ENCODE measurements around the gene C4orf50. TPM values are rescaled to one million over a fixed set of nuclear protein-coding genes. Genes with fewer than 3 reads are reported as not detected.

C4orf50 gene
- total RNA-seq, 2 donors from 2014 or later, result 0.14 to 0.95 TPM

DNA sequence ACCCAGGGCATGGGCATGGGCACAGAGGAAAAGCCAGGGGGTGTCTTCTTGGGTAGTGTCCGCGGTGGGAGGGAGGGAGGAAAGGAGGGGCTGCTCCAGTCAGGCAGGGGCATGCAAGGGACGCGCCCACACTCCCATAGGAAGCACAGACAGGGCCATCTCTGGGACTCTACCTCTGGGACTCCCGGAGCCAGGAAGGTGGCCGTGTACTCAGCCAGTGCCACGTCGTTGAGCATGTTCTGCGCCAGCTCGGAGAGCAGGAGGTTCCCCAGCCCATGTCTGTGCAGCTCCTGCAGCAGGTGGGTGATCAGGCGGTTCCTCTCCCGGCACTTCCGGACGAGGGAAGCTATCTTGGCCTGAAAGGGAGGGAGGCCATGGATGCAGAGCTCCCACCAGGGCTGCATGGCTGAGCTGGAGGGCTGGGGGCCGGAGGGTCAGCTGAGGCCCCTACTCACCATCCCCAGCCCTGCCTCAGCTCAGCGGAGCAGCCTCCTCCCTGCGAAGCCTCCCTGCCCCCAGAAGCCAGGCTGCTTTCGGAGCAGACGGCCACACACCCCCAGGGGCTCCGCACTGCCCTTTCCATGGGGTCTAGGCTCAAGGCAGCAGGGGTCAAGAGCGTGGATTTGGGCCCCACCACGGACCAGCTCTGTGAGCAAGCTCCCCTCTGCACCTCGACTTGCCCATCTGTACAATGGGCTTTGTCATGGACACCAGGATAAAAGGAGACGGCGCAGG is 44.6 kb downstream of the C4orf50 start:
- Mint-ChIP-seq H3K27ac (no peak overlapping the region), H3K27me3 (ENCODE audit: low read depth) (peaks cover 7% of the 10 kb centered on the region), H3K36me3 (ENCODE audit: insufficient read depth in 2 of 2) (no peaks in the 10 kb centered on the region), H3K9me3 (no peaks in the 10 kb centered on the region), H3K4me3 (no peak overlapping the region), H3K4me1 (ENCODE audit: low read depth) (no peaks in the 10 kb centered on the region)
- DNase-seq, result no peak
- no peak for ATAC-seq (replicated peaks in 1 of 2)

DNA sequence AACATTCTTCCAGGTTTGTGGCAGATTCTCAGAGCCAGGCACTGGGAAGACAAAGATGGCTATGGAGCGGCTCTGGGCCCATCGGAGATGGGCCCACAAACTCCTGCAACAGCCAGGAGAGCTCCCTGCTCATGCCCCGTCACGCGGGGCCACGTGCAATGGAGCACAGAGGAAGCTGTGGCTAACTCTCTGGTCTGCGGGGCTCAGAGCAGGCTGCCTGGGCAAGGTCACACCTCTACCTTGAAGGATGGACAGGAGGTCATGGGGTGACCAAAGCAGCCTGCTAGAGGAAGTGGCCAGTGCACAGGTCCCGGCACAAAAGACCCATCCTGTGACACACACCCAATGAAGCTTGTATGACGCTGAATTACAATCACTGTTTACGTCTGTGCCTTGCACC is 45.2 kb downstream of the C4orf50 start:
- Mint-ChIP-seq H3K27me3 (ENCODE audit: low read depth) (peaks cover 1% of the 10 kb centered on the region), H3K4me1 (ENCODE audit: low read depth) (no peaks in the 10 kb centered on the region), H3K9me3 (no peaks in the 10 kb centered on the region), H3K27ac (no peak overlapping the region), H3K36me3 (ENCODE audit: insufficient read depth in 2 of 2) (no peaks in the 10 kb centered on the region), H3K4me3 (no peak overlapping the region)
- DNase-seq (no peak), ATAC-seq (replicated peaks in 1 of 2) (no peak)

- Mint-ChIP-seq H3K27me3 (ENCODE audit: low read depth) (no peaks in the 10 kb centered on the region), H3K9me3 (no peaks in the 10 kb centered on the region), H3K36me3 (ENCODE audit: insufficient read depth in 2 of 2) (no peaks in the 10 kb centered on the region), H3K4me1 (ENCODE audit: low read depth) (no peaks in the 10 kb centered on the region), H3K27ac (no peak overlapping the region), H3K4me3 (no peak overlapping the region)
- DNase-seq (no peak), ATAC-seq (replicated peaks in 1 of 2) (no peak)
Measured at GRCh38 chr4:5972571-5972970, 45.7 kb downstream of the C4orf50 start.

DNA sequence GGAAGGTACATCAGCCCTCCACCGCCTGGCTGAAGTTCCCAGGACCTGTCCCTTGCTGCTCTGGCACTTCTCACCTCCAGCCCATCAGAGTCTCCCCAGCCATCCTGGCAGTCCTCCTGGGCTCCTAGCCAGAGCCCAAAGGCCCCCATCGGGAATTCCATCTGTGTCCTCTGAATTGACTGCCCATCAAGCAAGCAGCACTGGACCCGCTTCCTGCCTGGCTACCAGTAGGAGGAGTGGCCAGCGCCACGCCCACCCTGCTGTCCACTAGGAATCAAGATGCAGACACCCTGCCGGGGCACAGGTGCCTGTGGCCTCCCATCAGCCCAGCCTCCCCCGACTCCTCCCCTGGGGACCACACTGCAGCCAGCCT is 47.2 kb downstream of the C4orf50 start:
- no peaks in the 10 kb centered on the region for H3K36me3 Mint-ChIP-seq (ENCODE audit: insufficient read depth in 2 of 2)
- no peak overlapping the region for H3K27ac Mint-ChIP-seq
- no peaks in the 10 kb centered on the region for H3K9me3 Mint-ChIP-seq
- no peaks in the 10 kb centered on the region for H3K27me3 Mint-ChIP-seq (ENCODE audit: low read depth)
- no peak for ATAC-seq (replicated peaks in 1 of 2)
- no peak overlapping the region for H3K4me3 Mint-ChIP-seq
- H3K4me1 Mint-ChIP-seq (ENCODE audit: low read depth), result no peaks in the 10 kb centered on the region
- no peak for DNase-seq

DNA sequence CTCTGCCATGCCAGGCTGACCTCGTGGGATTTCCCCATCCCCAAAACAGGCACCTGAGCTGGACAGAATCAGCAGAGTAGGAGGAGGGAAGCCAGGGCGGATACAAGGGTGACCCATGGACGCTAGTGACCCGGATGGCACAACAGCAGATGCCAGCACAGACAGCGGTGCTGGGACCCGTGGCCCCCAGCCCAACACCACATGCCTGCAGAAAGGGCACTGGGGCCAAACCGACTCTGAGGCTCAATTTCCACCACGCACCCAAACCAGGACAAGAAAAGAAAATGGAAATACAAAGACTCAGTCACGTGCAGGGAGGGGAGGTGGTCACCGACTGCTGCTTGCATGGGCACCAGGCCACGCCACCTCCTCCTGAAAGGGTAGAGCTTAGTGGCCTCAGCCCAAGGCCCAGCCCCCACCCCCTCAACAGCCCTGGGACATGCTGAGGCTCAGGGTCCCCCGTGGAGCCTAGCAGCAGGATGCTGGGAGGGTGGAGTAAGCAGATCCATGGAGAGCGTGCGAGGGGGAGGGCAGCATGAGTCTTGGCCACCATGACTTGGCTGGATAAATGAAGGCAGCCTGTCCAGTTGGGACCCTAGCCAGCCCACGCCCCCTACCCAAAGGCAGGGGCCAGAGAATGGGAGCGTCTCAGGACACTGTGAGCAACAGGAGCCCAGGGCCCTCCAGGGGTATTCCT is 47.7 kb downstream of the C4orf50 start:
- no peak overlapping the region for H3K4me3 Mint-ChIP-seq
- no peak overlapping the region for H3K27ac Mint-ChIP-seq
- no peaks in the 10 kb centered on the region for H3K9me3 Mint-ChIP-seq
- no peaks in the 10 kb centered on the region for H3K4me1 Mint-ChIP-seq (ENCODE audit: low read depth)
- DNase-seq (no peak), ATAC-seq (replicated peaks in 1 of 2) (no peak)
- no peaks in the 10 kb centered on the region for H3K27me3 Mint-ChIP-seq (ENCODE audit: low read depth)
- no peaks in the 10 kb centered on the region for H3K36me3 Mint-ChIP-seq (ENCODE audit: insufficient read depth in 2 of 2)

DNA sequence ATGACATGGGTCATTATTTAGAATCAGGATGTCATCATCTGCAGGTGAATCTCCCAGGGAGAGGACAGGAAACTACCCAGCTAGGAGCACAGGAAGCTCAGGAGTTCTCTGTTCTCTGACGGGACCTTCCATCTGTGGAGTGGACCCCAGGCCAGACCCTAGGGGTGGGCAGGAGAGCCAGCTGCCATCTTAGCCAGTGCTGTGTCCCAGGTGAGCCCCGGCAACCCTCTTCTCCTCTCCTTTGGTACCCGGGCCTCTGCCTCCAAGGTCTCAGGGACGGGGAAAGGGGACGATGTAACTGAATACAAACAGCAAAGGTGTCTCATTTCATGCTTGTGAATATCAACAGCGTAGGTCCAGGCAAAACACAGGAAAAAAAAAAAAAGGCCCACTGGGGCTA is 48.5 kb downstream of the C4orf50 start:
- no peaks in the 10 kb centered on the region for H3K27me3 Mint-ChIP-seq (ENCODE audit: low read depth)
- no peaks in the 10 kb centered on the region for H3K4me1 Mint-ChIP-seq (ENCODE audit: low read depth)
- H3K9me3 Mint-ChIP-seq, result no peaks in the 10 kb centered on the region

GRCh38 chr4:5969336-5969735 is 48.9 kb downstream of the C4orf50 start:
- no peak overlapping the region for H3K27ac Mint-ChIP-seq
- H3K36me3 Mint-ChIP-seq (ENCODE audit: insufficient read depth in 2 of 2), result no peaks in the 10 kb centered on the region
- no peaks in the 10 kb centered on the region for H3K4me1 Mint-ChIP-seq (ENCODE audit: low read depth)
- DNase-seq (no peak), ATAC-seq (replicated peaks in 1 of 2) (no peak)
- H3K9me3 Mint-ChIP-seq, result no peaks in the 10 kb centered on the region
- H3K27me3 Mint-ChIP-seq (ENCODE audit: low read depth), result no peaks in the 10 kb centered on the region
- no peak overlapping the region for H3K4me3 Mint-ChIP-seq

More for the DNA sequence above, 48.5 kb downstream of the C4orf50 start:
- H3K36me3 Mint-ChIP-seq (ENCODE audit: insufficient read depth in 2 of 2), result no peaks in the 10 kb centered on the region
- DNase-seq, result no peak
- H3K27ac Mint-ChIP-seq, result no peak overlapping the region
- ATAC-seq (replicated peaks in 1 of 2), result no peak
- H3K4me3 Mint-ChIP-seq, result no peak overlapping the region

- Mint-ChIP-seq H3K36me3 (ENCODE audit: insufficient read depth in 2 of 2) (no peaks in the 10 kb centered on the region), H3K9me3 (no peaks in the 10 kb centered on the region), H3K4me3 (no peak overlapping the region), H3K27ac (no peak overlapping the region), H3K4me1 (ENCODE audit: low read depth) (no peaks in the 10 kb centered on the region), H3K27me3 (ENCODE audit: low read depth) (peaks cover 6% of the 10 kb centered on the region)
- DNase-seq (no peak), ATAC-seq (replicated peaks in 1 of 2) (no peak)
Measured at GRCh38 chr4:5968246-5968645, 50.0 kb downstream of the C4orf50 start.

GRCh38 chr4:5967783-5968182 is 50.4 kb downstream of the C4orf50 start:
- Mint-ChIP-seq H3K27me3 (ENCODE audit: low read depth) (peaks cover 6% of the 10 kb centered on the region), H3K36me3 (ENCODE audit: insufficient read depth in 2 of 2) (no peaks in the 10 kb centered on the region), H3K4me1 (ENCODE audit: low read depth) (no peaks in the 10 kb centered on the region), H3K9me3 (no peaks in the 10 kb centered on the region), H3K4me3 (no peak overlapping the region), H3K27ac (no peak overlapping the region)
- no peak for ATAC-seq (replicated peaks in 1 of 2)
- no peak for DNase-seq

GRCh38 chr4:5965225-5965624 is 53.0 kb downstream of the C4orf50 start:
- Mint-ChIP-seq H3K4me3 (no peak overlapping the region), H3K4me1 (ENCODE audit: low read depth) (no peaks in the 10 kb centered on the region), H3K27ac (no peak overlapping the region), H3K36me3 (ENCODE audit: insufficient read depth in 2 of 2) (no peaks in the 10 kb centered on the region), H3K9me3 (no peaks in the 10 kb centered on the region), H3K27me3 (ENCODE audit: low read depth) (peaks cover 6% of the 10 kb centered on the region)
- DNase-seq (no peak), ATAC-seq (replicated peaks in 1 of 2) (no peak)

DNA sequence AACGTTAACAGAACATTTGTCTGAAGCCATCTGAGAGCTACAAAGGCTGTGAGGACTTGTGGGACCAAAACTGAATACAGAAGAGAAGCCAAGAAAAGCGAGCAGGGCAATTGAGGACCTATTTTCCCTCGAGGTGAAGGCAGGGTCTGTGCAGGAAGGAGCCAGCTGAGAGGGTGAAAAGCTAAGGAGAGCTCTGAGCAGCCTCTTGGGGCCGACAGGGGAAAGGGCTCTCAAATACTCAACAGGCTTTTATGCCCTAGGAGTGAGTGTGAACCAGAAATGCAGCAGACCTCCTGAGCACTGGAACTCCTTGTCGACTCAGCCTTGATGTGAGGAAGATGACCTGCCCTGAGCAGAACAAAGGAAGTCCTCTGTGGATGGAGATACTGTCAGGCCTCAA is 54.2 kb downstream of the C4orf50 start:
- Mint-ChIP-seq H3K9me3 (no peaks in the 10 kb centered on the region), H3K27me3 (ENCODE audit: low read depth) (peaks cover 6% of the 10 kb centered on the region), H3K36me3 (ENCODE audit: insufficient read depth in 2 of 2) (no peaks in the 10 kb centered on the region), H3K27ac (no peak overlapping the region), H3K4me1 (ENCODE audit: low read depth) (no peaks in the 10 kb centered on the region), H3K4me3 (no peak overlapping the region)
- DNase-seq, result no peak
- ATAC-seq (replicated peaks in 1 of 2), result no peak

- DNase-seq, result no peak
- ATAC-seq (replicated peaks in 1 of 2), result no peak
- Mint-ChIP-seq H3K4me3 (no peak overlapping the region), H3K27ac (no peak overlapping the region), H3K4me1 (ENCODE audit: low read depth) (no peaks in the 10 kb centered on the region), H3K36me3 (ENCODE audit: insufficient read depth in 2 of 2) (no peaks in the 10 kb centered on the region), H3K9me3 (no peaks in the 10 kb centered on the region), H3K27me3 (ENCODE audit: low read depth) (peaks cover 6% of the 10 kb centered on the region)
Measured at GRCh38 chr4:5963611-5964010, 54.6 kb downstream of the C4orf50 start.

- Mint-ChIP-seq H3K27ac (no peak overlapping the region), H3K4me3 (no peak overlapping the region), H3K9me3 (no peaks in the 10 kb centered on the region), H3K27me3 (ENCODE audit: low read depth) (peaks cover 6% of the 10 kb centered on the region), H3K4me1 (ENCODE audit: low read depth) (no peaks in the 10 kb centered on the region), H3K36me3 (ENCODE audit: insufficient read depth in 2 of 2) (no peaks in the 10 kb centered on the region)
- DNase-seq (no peak), ATAC-seq (replicated peaks in 1 of 2) (no peak)
Measured at GRCh38 chr4:5962416-5962815, 55.8 kb downstream of the C4orf50 start.

Data from activated T-cell treated with anti-CD3 and anti-CD28 coated beads, Interleukin-2, amount 50 U/mL, for 72 hours (primary cell).